Heart left ventricle (tissue), 13 donors: ENCODE data around the gene PRKG1.

Experiments
- CTCF ChIP-seq, 12 donors: fragments of 200-600 bp; sonication (generic) in 4 of 12; IDR thresholded peaks; one replicate each; pipeline versions ENCODE4 v1.5.0 to v1.8.0; 2018 to 2022; ENCODE audit warnings: antibody characterized with exemption in 12 of 12, mild to moderate bottlenecking in 5 of 12
- POLR2A ChIP-seq, 2 donors: fragments of 450-650 bp; IDR thresholded peaks; one replicate each; pipeline ENCODE4 v1.6.1; 2017; ENCODE audit warnings: antibody characterized with exemption in 2 of 2, mild to moderate bottlenecking in 2 of 2, moderate library complexity in 2 of 2
- donor health status: ischemic (EF 13 %, LVEDD 7.1; RV severe dilation, severe dysfunction).
- donor health status: DM: no; HTN: yes; CAD: no.
- donor health status: DM: no; HTN: no; CAD: no.
- donor health status: ischemic (EF 25% LVEDD 6.9; RV normal size, moderate dysfunction).
- donor health status: ischemic (EF 25% LVEDD 5.7; RV mildly dilated, moderate dysfunction).
- donor health status: ischemic (EF 35%, LVEDD 5.7; RV mildly dilated, moderate dysfunction).
- donor health status: nonischemic (EF 11% LVEDD 7.7; RV severe dilation, severe dysfunction).
- donor health status: DM: yes; HTN: yes; CAD: no.
- donor health status: PGD.
- donor health status: ischemic (EF 29% LVEDD 5.4; RV normal size, mild dysfunction).
- donor health status: nonischemic (EF 23%, LVEDD 6.1; RV moderate dilation, normal function).

DNA sequence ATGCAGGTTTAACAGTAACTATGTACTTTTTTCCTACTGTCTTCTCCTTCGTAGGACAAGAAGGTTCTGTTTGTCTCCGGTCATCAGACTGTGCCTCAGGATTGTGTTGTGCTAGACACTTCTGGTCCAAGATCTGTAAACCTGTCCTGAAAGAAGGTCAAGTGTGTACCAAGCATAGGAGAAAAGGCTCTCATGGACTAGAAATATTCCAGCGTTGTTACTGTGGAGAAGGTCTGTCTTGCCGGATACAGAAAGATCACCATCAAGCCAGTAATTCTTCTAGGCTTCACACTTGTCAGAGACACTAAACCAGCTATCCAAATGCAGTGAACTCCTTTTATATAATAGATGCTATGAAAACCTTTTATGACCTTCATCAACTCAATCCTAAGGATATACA is 1242.2 kb downstream of the PRKG1 start:
- no peak for TF ChIP-seq POLR2A (IDR thresholded peaks at IDR 0.05)
- no peak for TF ChIP-seq CTCF (IDR thresholded peaks at IDR 0.05)
